Liver (tissue), 9 donors: ENCODE measurements around the gene FGF1. TPM values are rescaled to one million over a fixed set of nuclear protein-coding genes. Genes with fewer than 3 reads are reported as not detected.

ENCODE experiments used
- DNase-seq: peaks from one replicate; pipeline ENCODE4 v3.0.0-alpha.2; 2017; ENCODE audit warnings: low spot score
- H3K27ac ChIP-seq, 2 donors: one replicate each; pipeline ENCODE4 v1.7.0; 2013; ENCODE audit warnings: inconsistent platforms in 2 of 2, low read length in 2 of 2, control low read depth in 1 of 2, low read depth in 1 of 2, mild to moderate bottlenecking in 1 of 2
- H3K27me3 ChIP-seq, 4 donors: one replicate each; pipeline versions ENCODE4 v1.6.1 to v1.7.0; 2013; ENCODE audit warnings: low read length in 3 of 4, inconsistent platforms in 1 of 4, mild to moderate bottlenecking in 1 of 4, moderate library complexity in 1 of 4; ENCODE audit not compliant: control insufficient read depth in 4 of 4, insufficient read depth in 4 of 4
- H3K36me3 ChIP-seq, 4 donors: one replicate each; pipeline versions ENCODE4 v1.6.1 to v1.7.0; 2013; ENCODE audit warnings: low read length in 3 of 4, mild to moderate bottlenecking in 3 of 4, low read depth in 1 of 4, moderate library complexity in 1 of 4; ENCODE audit not compliant: control insufficient read depth in 4 of 4, insufficient read depth in 3 of 4
- H3K4me1 ChIP-seq, 4 donors: one replicate each; pipeline versions ENCODE4 v1.6.1 to v1.7.0; 2013; ENCODE audit warnings: low read length in 3 of 4, mild to moderate bottlenecking in 3 of 4, moderate library complexity in 1 of 4; ENCODE audit not compliant: control insufficient read depth in 4 of 4, insufficient read depth in 4 of 4
- H3K4me3 ChIP-seq, 3 donors: one replicate each; pipeline versions ENCODE4 v1.6.1 to v1.7.0; 2013; ENCODE audit warnings: low read length in 3 of 3, control low read depth in 1 of 3, low read depth in 1 of 3, mild to moderate bottlenecking in 1 of 3
- H3K9ac ChIP-seq, 2 donors: one replicate each; pipeline ENCODE4 v1.7.0; 2013; ENCODE audit warnings: low read length in 2 of 2, mild to moderate bottlenecking in 2 of 2, moderate library complexity in 2 of 2, control low read depth in 1 of 2, low read depth in 1 of 2
- H3K9me3 ChIP-seq, 4 donors: one replicate each; pipeline versions ENCODE4 v1.6.1 to v1.7.0; 2013; ENCODE audit warnings: low read length in 3 of 4; ENCODE audit not compliant: control insufficient read depth in 4 of 4
- ATF3 ChIP-seq: IDR thresholded peaks from 2 replicates; pipeline ENCODE4 v1.6.1; 2016; ENCODE audit warnings: antibody characterized with exemption
- CTCF ChIP-seq: fragments of 150-350 bp; IDR thresholded peaks from 2 replicates; pipeline ENCODE4 v1.5.1; 2017; ENCODE audit warnings: improper control_type of control experiment, low read depth, low read length; ENCODE audit not compliant: missing input control
- FOXA1 ChIP-seq: IDR thresholded peaks from 2 replicates; pipeline ENCODE4 v1.6.1; 2016; ENCODE audit warnings: antibody characterized with exemption
- GABPA ChIP-seq, 2 donors: IDR thresholded peaks in 1 of 2; conservative IDR thresholded peaks in 1 of 2; 2 replicates each; pipeline ENCODE4 v1.6.1; 2016; ENCODE audit warnings: antibody characterized with exemption in 2 of 2, mild to moderate bottlenecking in 1 of 2, moderate library complexity in 1 of 2
- HNF4A ChIP-seq, 2 donors: conservative IDR thresholded peaks; 2 replicates each; pipeline ENCODE4 v1.6.1; 2016; ENCODE audit warnings: antibody characterized with exemption in 2 of 2, mild to moderate bottlenecking in 2 of 2
- HNF4G ChIP-seq: IDR thresholded peaks from 2 replicates; pipeline ENCODE4 v1.6.1; 2016; ENCODE audit warnings: antibody characterized with exemption
- JUND ChIP-seq, 2 donors: IDR thresholded peaks; 2 replicates each; pipeline ENCODE4 v1.6.1; 2016; ENCODE audit warnings: antibody characterized with exemption in 2 of 2
- MAX ChIP-seq: IDR thresholded peaks from 2 replicates; pipeline ENCODE4 v1.6.1; 2016; ENCODE audit warnings: antibody characterized with exemption
- RAD21 ChIP-seq, 2 donors: IDR thresholded peaks; 2 replicates each; pipeline ENCODE4 v1.6.1; 2016; ENCODE audit warnings: antibody characterized with exemption in 2 of 2, mild to moderate bottlenecking in 2 of 2
- REST ChIP-seq: IDR thresholded peaks from 2 replicates; pipeline ENCODE4 v1.6.1; 2016; ENCODE audit warnings: antibody characterized with exemption, mild to moderate bottlenecking
- SP1 ChIP-seq: IDR thresholded peaks from 2 replicates; pipeline ENCODE4 v1.6.1; 2018; ENCODE audit warnings: antibody characterized with exemption, mild to moderate bottlenecking
- TAF1 ChIP-seq: conservative IDR thresholded peaks from 2 replicates; pipeline ENCODE4 v1.6.1; 2016; ENCODE audit warnings: antibody characterized with exemption, mild to moderate bottlenecking
- ZBTB33 ChIP-seq: IDR thresholded peaks from 2 replicates; pipeline ENCODE4 v1.6.1; 2016; ENCODE audit warnings: antibody characterized with exemption
- WGBS: extraction: QIAGEN DNeasy Blood & Tissue Kit; methylation state at CpG from one replicate; pipeline ENCODE4 v1.1.7; 2013; 5-methylcytosine and 5-hydroxymethylcytosine counted together
- polyA plus RNA-seq, 2 donors: library from polyadenylated mRNA; stranded (reverse) in 1 of 2; unstranded in 1 of 2; fragments of 200-250 nt in 1 of 2; fragments of >200 nt in 1 of 2; fragmentation: Nextera tagmentation in 1 of 2; extraction: Ambion mirVana in 1 of 2; gene quantifications; one replicate each; pipeline versions ENCODE4 v1.2.1 to v1.2.3, GENCODE V29; 2013 to 2015
- total RNA-seq, 2 donors: library from RNA; depleted of rRNA; stranded (reverse); fragments of >200 nt; gene quantifications; one replicate each; pipeline ENCODE4 v1.2.3, GENCODE V29; 2014
- donor health status: healthy.
- donor health status: healthy.
- donor health status: healthy.
- donor health status: healthy.
- donor health status: healthy.

FGF1 gene
- total and polyA plus RNA-seq, 4 donors: 0.05 to 0.25 (median 0.16) TPM

- WGBS: 81% methylated on average over 2 of the region's 2 CpGs
- Histone ChIP-seq H3K27me3 (no peaks in the 10 kb centered on the region), H3K36me3 (no peaks in the 10 kb centered on the region), H3K4me1 (no peaks in the 10 kb centered on the region), H3K27ac (no peak overlapping the region), H3K9ac (no peak overlapping the region), H3K9me3 (no peaks in the 10 kb centered on the region), H3K4me3 (no peak overlapping the region)
- DNase-seq: no peak
- TF ChIP-seq HNF4G: no peak
Observed at GRCh38 chr5:142670804-142671203, 15.1 kb downstream of the FGF1 start.

GRCh38 chr5:142669477-142669876, 16.4 kb downstream of the FGF1 start:
- H3K4me1 ChIP-seq: no peaks in the 10 kb centered on the region
- no peaks in the 10 kb centered on the region for H3K36me3 ChIP-seq
- H3K27me3 ChIP-seq: no peaks in the 10 kb centered on the region
- TF ChIP-seq GABPA (IDR thresholded peaks at IDR 0.05 in 1 of 2, conservative IDR thresholded peaks at IDR 0.05 in 1 of 2): no peak
- no peak for TF ChIP-seq MAX
- TF ChIP-seq SP1: no peak
- TF ChIP-seq REST: no peak
- TF ChIP-seq HNF4G: no peak
- TF ChIP-seq TAF1: no peak
- TF ChIP-seq RAD21 (IDR thresholded peaks at IDR 0.05): no peak
- no peak for TF ChIP-seq ATF3
- no peak for TF ChIP-seq FOXA1
- no peak overlapping the region for H3K27ac ChIP-seq
- DNase-seq: no peak
- no peak overlapping the region for H3K9ac ChIP-seq
- H3K9me3 ChIP-seq: no peaks in the 10 kb centered on the region
- H3K4me3 ChIP-seq: no peak overlapping the region
- 88% methylated on average over 12 of the region's 12 CpGs for WGBS

- Histone ChIP-seq H3K36me3 (no peaks in the 10 kb centered on the region), H3K9ac (no peak overlapping the region), H3K4me1 (no peaks in the 10 kb centered on the region), H3K9me3 (no peaks in the 10 kb centered on the region), H3K4me3 (no peak overlapping the region), H3K27me3 (no peaks in the 10 kb centered on the region), H3K27ac (no peak overlapping the region)
- 88% methylated on average over 6 of the region's 6 CpGs for WGBS
- no peak for TF ChIP-seq CTCF
- no peak for TF ChIP-seq GABPA (IDR thresholded peaks at IDR 0.05 in 1 of 2, conservative IDR thresholded peaks at IDR 0.05 in 1 of 2)
- no peak for TF ChIP-seq RAD21 (IDR thresholded peaks at IDR 0.05)
- TF ChIP-seq JUND (IDR thresholded peaks at IDR 0.05): no peak
- no peak for TF ChIP-seq HNF4A (conservative IDR thresholded peaks at IDR 0.05)
- TF ChIP-seq MAX: no peak
- TF ChIP-seq REST: no peak
- no peak for TF ChIP-seq ZBTB33
- TF ChIP-seq SP1: no peak
- no peak for TF ChIP-seq TAF1
- no peak for DNase-seq
Observed at GRCh38 chr5:142668336-142668735, 17.6 kb downstream of the FGF1 start.
